GM12864 (cell line): ENCODE data around the gene FOXO4.

ENCODE experiments used
- DNase-seq: peaks from one replicate; pipeline ENCODE4 v3.0.0-alpha.2; 2011; ENCODE audit warnings: low read depth
- H3K4me3 ChIP-seq: 2 replicates; pipeline ENCODE4 v1.5.1; 2011; ENCODE audit warnings: mild to moderate bottlenecking, low read depth, low read length, control low read depth
- TF ChIP-seq, protein P1 (sequence below): IDR thresholded peaks from 2 replicates; pipeline ENCODE4 v1.5.1; 2011; ENCODE audit warnings: low read depth, mild to moderate bottlenecking, moderate library complexity, low read length, control low read depth, inconsistent platforms; ENCODE audit errors: missing control alignments

The FOXO4 gene

DNA sequence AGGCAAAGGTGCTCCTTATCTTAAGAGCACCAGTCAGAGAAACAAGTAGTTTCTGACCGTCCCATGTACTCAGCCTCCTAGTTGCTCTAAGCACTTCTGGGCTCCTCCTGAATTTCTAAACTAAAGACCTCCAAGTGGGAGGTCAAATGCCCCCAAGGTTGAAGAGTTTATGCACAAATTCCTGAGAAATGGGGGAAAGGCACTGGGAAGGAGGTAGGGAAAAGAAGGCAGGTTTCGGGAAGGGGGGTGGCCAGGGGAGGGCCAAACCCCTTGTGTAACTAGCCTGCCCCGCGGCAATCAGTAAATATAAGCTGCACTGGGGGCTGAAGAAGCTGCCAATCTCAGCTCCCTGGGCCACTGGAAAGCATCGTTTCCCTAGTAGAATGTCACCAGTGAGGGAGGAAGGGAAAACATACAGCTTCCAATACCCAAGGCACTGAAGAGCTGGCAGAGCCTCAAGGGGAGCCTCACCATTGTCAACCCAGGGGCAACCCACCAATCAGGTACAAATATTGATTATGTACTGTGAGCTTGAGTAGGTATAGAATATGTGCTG lies 3.4 kb downstream of the FOXO4 start:
- H3K4me3 ChIP-seq, result no peak overlapping the region
- no peak for DNase-seq
- TF ChIP-seq, protein P1, sequence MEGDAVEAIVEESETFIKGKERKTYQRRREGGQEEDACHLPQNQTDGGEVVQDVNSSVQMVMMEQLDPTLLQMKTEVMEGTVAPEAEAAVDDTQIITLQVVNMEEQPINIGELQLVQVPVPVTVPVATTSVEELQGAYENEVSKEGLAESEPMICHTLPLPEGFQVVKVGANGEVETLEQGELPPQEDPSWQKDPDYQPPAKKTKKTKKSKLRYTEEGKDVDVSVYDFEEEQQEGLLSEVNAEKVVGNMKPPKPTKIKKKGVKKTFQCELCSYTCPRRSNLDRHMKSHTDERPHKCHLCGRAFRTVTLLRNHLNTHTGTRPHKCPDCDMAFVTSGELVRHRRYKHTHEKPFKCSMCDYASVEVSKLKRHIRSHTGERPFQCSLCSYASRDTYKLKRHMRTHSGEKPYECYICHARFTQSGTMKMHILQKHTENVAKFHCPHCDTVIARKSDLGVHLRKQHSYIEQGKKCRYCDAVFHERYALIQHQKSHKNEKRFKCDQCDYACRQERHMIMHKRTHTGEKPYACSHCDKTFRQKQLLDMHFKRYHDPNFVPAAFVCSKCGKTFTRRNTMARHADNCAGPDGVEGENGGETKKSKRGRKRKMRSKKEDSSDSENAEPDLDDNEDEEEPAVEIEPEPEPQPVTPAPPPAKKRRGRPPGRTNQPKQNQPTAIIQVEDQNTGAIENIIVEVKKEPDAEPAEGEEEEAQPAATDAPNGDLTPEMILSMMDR, result no peak

DNA sequence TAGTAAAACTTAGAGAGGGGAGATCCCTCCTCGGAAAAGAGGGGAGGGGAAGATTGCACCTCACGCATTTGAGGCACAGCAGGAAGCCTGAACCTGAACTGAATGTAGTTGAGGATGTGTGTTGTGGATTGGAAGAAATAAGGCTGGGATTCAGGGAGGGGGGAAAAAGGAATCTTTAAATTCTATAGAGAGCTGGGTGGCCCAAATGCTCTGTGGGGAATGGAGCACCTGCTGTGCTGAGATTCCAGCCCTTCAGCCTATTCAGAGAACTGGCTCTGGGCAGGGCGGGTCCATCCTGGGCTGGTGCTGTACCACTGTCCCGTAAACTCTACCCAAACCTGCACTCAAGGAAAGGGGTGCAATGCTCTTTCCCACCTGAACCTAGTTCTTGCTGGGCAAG lies 4.1 kb downstream of the FOXO4 start:
- no peak for DNase-seq
- H3K4me3 ChIP-seq, result no peak overlapping the region
- TF ChIP-seq, protein P1, result no peak

DNA sequence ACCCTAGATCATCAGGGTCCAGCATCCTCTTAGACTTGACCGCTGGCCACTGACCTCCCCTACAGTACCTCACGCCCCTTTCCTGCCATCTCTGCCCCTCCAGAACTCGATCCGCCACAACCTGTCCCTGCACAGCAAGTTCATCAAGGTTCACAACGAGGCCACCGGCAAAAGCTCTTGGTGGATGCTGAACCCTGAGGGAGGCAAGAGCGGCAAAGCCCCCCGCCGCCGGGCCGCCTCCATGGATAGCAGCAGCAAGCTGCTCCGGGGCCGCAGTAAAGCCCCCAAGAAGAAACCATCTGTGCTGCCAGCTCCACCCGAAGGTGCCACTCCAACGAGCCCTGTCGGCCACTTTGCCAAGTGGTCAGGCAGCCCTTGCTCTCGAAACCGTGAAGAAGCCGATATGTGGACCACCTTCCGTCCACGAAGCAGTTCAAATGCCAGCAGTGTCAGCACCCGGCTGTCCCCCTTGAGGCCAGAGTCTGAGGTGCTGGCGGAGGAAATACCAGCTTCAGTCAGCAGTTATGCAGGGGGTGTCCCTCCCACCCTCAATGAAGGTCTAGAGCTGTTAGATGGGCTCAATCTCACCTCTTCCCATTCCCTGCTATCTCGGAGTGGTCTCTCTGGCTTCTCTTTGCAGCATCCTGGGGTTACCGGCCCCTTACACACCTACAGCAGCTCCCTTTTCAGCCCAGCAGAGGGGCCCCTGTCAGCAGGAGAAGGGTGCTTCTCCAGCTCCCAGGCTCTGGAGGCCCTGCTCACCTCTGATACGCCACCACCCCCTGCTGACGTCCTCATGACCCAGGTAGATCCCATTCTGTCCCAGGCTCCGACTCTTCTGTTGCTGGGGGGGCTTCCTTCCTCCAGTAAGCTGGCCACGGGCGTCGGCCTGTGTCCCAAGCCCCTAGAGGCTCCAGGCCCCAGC lies 5.2 kb downstream of the FOXO4 start:
- TF ChIP-seq, protein P1, result no peak
- H3K4me3 ChIP-seq, result no peak overlapping the region

DNA sequence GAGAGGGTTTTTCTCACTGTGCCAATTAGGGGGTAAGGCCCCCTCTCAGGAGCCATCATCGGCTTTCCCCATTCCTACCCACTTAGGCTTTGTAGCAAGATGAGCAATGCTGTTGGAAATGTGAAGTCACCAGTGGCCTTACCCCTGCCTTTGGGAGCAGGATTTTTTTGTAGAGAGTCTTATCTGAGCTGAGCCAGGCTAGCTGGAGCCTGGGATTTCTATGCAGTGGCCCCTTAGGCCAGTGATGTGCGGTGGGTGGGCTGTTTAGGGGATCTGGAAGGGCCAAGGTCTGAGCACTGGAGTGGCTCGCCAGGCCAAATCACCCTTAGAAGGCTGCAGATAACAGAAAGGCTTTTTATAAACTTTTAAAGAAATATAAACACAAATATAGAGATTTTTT lies 6.6 kb downstream of the FOXO4 start:
- TF ChIP-seq, protein P1, result no peak
- no peak overlapping the region for H3K4me3 ChIP-seq
- DNase-seq, result no peak

More for the DNA sequence above, 5.2 kb downstream of the FOXO4 start:
- no peak for DNase-seq

DNA sequence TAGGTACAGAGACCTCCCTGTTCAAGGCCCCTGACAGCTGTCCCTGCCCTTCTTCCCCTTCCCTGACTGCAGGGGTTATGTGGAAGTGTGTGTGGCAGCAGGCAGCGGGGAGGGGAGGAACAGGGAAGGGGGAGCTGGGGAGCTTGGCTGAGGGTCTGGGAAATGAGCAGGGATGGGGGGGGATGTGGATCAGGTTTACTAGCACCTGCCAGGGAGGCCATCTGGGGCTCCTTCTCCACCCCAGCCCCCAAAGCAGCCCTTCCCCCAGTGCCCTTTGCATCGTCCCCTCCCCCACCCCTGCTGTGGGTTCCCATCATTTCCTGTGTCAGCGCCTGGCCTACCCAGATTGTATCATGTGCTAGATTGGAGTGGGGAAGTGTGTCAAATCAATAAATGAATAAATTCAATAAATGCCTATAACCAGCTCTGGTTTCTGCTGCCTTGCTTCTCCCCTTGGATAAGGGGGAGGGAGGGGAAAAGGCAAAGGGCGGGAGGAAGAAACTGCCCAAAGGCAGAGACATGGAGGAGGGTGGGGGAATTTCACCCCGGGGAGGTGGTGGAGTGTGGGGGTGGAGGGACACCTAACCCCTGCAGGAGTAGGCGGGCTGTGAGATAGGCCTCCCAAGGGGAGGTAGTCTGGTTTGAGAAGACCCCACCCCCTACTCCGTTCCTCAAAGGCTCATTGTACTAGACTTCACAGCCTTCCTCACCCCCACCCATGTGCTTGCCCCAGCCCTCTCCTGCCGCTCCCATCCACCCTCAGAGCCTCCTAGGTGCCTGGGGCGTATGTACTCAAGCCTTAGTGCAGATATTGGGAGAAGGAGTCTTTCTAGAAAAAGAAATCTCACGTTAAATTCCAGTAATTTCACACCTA lies 7.7 kb downstream of the FOXO4 start:
- DNase-seq, result no peak
- TF ChIP-seq, protein P1, result no peak
- H3K4me3 ChIP-seq, result no peak overlapping the region

DNA sequence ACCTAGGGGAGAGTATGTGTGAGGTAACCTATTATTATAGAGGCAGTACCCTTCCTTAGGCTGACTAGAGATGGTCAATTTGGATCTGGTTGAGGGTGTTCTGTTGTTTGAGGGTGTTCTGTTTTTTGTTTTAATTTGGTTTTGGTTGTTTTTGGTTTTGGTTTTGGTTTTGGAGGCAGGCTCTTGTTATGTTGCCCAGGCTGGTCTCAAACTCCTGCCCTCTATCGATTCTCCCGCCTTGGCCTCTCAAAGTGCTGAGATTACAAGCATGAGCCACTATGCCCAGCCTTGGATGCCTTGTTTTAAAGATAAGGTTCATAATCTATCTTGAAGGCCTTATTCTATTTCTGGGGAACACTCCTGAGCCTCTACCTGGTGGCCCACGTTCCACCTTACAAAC lies 10.0 kb downstream of the FOXO4 start:
- TF ChIP-seq, protein P1, result no peak
- no peak overlapping the region for H3K4me3 ChIP-seq
- no peak for DNase-seq
